IMR-90 (cell line): Measurements from ENCODE around the gene RNF186. TPM values are rescaled to one million over a fixed set of nuclear protein-coding genes. Genes with fewer than 3 reads are reported as not detected.
A peak's percentile ranks its signal among the peaks of the same experiment; 100 is the strongest.

Experiments used
- ATAC-seq: fragments of 200-7000 bp; cut with Tn5 transposase; 2 replicates; pipeline ENCODE4 v1.9.1; 2020; ENCODE audit warnings: low read depth, mild to moderate bottlenecking, moderate library complexity
- BruUV-seq: library from RNA; stranded (reverse); fragments of 400-500 nt; replicated peaks from 2 replicates; lab custom pipeline; 2021; lab: Mats Ljungman, UMichigan
- CTCF ChIA-PET: fragments of 300-600 bp; formaldehyde crosslinking; extraction: SDS; loops from one replicate; lab custom pipeline; 2021; ENCODE audit warnings: antibody characterized with exemption; lab: Yijun Ruan, JAX
- POLR2A ChIA-PET: fragments of 300-600 bp; sonication (Branson Sonifier 250); formaldehyde crosslinking; loops from one replicate; lab custom pipeline; 2022; ENCODE audit warnings: antibody characterized with exemption; ENCODE audit not compliant: unreplicated experiment; lab: Charles Lee
- DNase-seq: peaks from one replicate; pipeline ENCODE4 v3.0.0; 2013
- H2AFZ ChIP-seq: replicated peaks from 2 replicates; pipeline ENCODE3; 2013; ENCODE audit warnings: low read length, mild to moderate bottlenecking; ENCODE audit not compliant: poor library complexity
- H2AK5ac ChIP-seq: 2 replicates; pipeline ENCODE4 v1.6.1; 2013; ENCODE audit warnings: low read depth, low read length, inconsistent platforms
- H2AK9ac ChIP-seq: replicated peaks from 2 replicates; pipeline ENCODE3; 2013; ENCODE audit warnings: mild to moderate bottlenecking, low read depth, low read length, moderate library complexity; ENCODE audit not compliant: poor library complexity
- H2BK120ac ChIP-seq: 2 replicates; pipeline ENCODE4 v1.6.1; 2013; ENCODE audit warnings: low read depth, low read length, inconsistent platforms
- H2BK15ac ChIP-seq: 3 replicates; pipeline ENCODE4 v1.6.1; 2013; ENCODE audit warnings: low read depth, low read length, inconsistent platforms
- H2BK20ac ChIP-seq: 2 replicates; pipeline ENCODE4 v1.6.1; 2013; ENCODE audit warnings: low read depth, mild to moderate bottlenecking, inconsistent platforms, low read length, moderate library complexity
- H2BK5ac ChIP-seq: 2 replicates; pipeline ENCODE4 v1.6.1; 2013; ENCODE audit warnings: mild to moderate bottlenecking, low read depth, low read length, inconsistent platforms; ENCODE audit not compliant: poor library complexity, severe bottlenecking
- H3K14ac ChIP-seq: replicated peaks from 2 replicates; pipeline ENCODE4 v1.6.1; 2013; ENCODE audit warnings: low read depth, low read length, inconsistent platforms
- H3K18ac ChIP-seq: 2 replicates; pipeline ENCODE4 v1.6.1; 2013; ENCODE audit warnings: low read depth, low read length, control low read depth
- H3K23ac ChIP-seq: 2 replicates; pipeline ENCODE4 v1.6.1; 2013; ENCODE audit warnings: low read depth, low read length, inconsistent platforms
- H3K27ac ChIP-seq: 2 replicates; pipeline ENCODE4 v1.5.1; 2013; ENCODE audit warnings: mild to moderate bottlenecking, control low read depth, low read length; ENCODE audit not compliant: insufficient read depth
- H3K27me3 ChIP-seq: 2 replicates; pipeline ENCODE4 v1.6.1; 2013; ENCODE audit warnings: low read length; ENCODE audit not compliant: control insufficient read depth, insufficient read depth
- H3K36me3 ChIP-seq: 2 replicates; pipeline ENCODE4 v1.6.1; 2013; ENCODE audit warnings: low read length, mixed read lengths; ENCODE audit not compliant: control insufficient read depth, insufficient read depth
- H3K4ac ChIP-seq: 2 replicates; pipeline ENCODE4 v1.6.1; 2013; ENCODE audit warnings: low read depth, low read length, inconsistent platforms
- H3K4me1 ChIP-seq: 2 replicates; pipeline ENCODE4 v1.6.1; 2013; ENCODE audit warnings: low read length, mixed read lengths; ENCODE audit not compliant: control insufficient read depth, insufficient read depth
- H3K4me2 ChIP-seq: 2 replicates; pipeline ENCODE4 v1.6.1; 2013; ENCODE audit warnings: low read depth, mild to moderate bottlenecking, control low read depth, low read length, moderate library complexity
- H3K4me3 ChIP-seq: 2 replicates; pipeline ENCODE4 v1.5.1; 2013; ENCODE audit warnings: low read depth, mild to moderate bottlenecking, control low read depth, low read length, moderate library complexity; ENCODE audit not compliant: insufficient read depth
- H3K56ac ChIP-seq: 2 replicates; pipeline ENCODE4 v1.6.1; 2013; ENCODE audit warnings: low read length, inconsistent platforms; ENCODE audit not compliant: insufficient read depth; ENCODE audit errors: extremely low read depth
- H3K79me1 ChIP-seq, 2 experiments: 2 replicates each; pipeline ENCODE4 v1.6.1; 2013; ENCODE audit warnings: low read length in 2 of 2, inconsistent platforms in 1 of 2, low read depth in 1 of 2
- H3K9ac ChIP-seq: 2 replicates; pipeline ENCODE4 v1.6.1; 2013; ENCODE audit warnings: low read depth, low read length, control low read depth
- H3K9me1 ChIP-seq: 2 replicates; pipeline ENCODE4 v1.6.1; 2013; ENCODE audit warnings: low read length, inconsistent platforms; ENCODE audit not compliant: insufficient read depth
- H3K9me3 ChIP-seq: 2 replicates; pipeline ENCODE4 v1.6.1; 2013; ENCODE audit warnings: low read length; ENCODE audit not compliant: control insufficient read depth, insufficient read depth
- H4K20me1 ChIP-seq: 2 replicates; pipeline ENCODE4 v1.6.1; 2013; ENCODE audit warnings: low read length, inconsistent platforms; ENCODE audit not compliant: insufficient read depth
- H4K5ac ChIP-seq: 2 replicates; pipeline ENCODE4 v1.6.1; 2013; ENCODE audit warnings: mild to moderate bottlenecking, low read depth, low read length, control low read depth
- H4K8ac ChIP-seq, 2 experiments: 2 replicates each; pipeline ENCODE4 v1.6.1; 2013; ENCODE audit warnings: low read depth in 2 of 2, low read length in 2 of 2, control low read depth in 1 of 2, inconsistent platforms in 1 of 2
- H4K91ac ChIP-seq: 2 replicates; pipeline ENCODE4 v1.6.1; 2013; ENCODE audit warnings: low read depth, low read length, inconsistent platforms; ENCODE audit not compliant: insufficient read depth
- BHLHE40 ChIP-seq: fragments of 150-350 bp; IDR thresholded peaks from 2 replicates; pipeline ENCODE4 v1.6.1; 2016; ENCODE audit warnings: mild to moderate bottlenecking, low read depth, low read length
- CHD1 ChIP-seq: IDR thresholded peaks from 2 replicates; pipeline ENCODE4 v1.6.1; 2012; ENCODE audit warnings: low read depth, low read length, improper control_type of control experiment
- FOS ChIP-seq: fragments of 150-350 bp; IDR thresholded peaks from 2 replicates; pipeline ENCODE4 v1.6.1; 2016; ENCODE audit warnings: low read depth, low read length
- MAFK ChIP-seq: IDR thresholded peaks from 2 replicates; pipeline ENCODE4 v1.6.1; 2012; ENCODE audit warnings: low read depth, low read length, improper control_type of control experiment
- RCOR1 ChIP-seq: IDR thresholded peaks from 2 replicates; pipeline ENCODE4 v1.6.1; 2012; ENCODE audit warnings: mild to moderate bottlenecking, low read length, improper control_type of control experiment; ENCODE audit not compliant: insufficient replicate concordance
- RFX5 ChIP-seq: IDR thresholded peaks from 2 replicates; pipeline ENCODE4 v1.8.0; 2012; ENCODE audit warnings: low read depth, mild to moderate bottlenecking, low read length, moderate library complexity
- WGBS, 2 experiments: methylation state at CpG; one replicate each; pipeline versions ENCODE4 v1.1.5 to v1.1.7; 2013; ENCODE audit warnings: missing lambda C conversion rate in 2 of 2; ENCODE audit not compliant: insufficient read length in 1 of 2; ENCODE audit errors: extremely low coverage in 2 of 2; 5-methylcytosine and 5-hydroxymethylcytosine counted together
- dilution Hi-C: fragments of 300-500 bp; cut with HindIII; formaldehyde crosslinking; loops from one replicate; pipeline ENCODE4 v1.14.3; 2018; ENCODE audit warnings: low sequenced_read_pairs; ENCODE audit not compliant: unreplicated experiment
- in situ Hi-C: fragments of 300-500 bp; cut with MboI; formaldehyde crosslinking; loops from 3 replicates; pipeline ENCODE4 v1.14.3; 2019; ENCODE audit warnings: low sequenced_read_pairs, inconsistent platforms, mixed read lengths
- intact Hi-C: fragments of 100-400 bp; cut with micrococcal nuclease; formaldehyde crosslinking; loops from 2 replicates; pipeline ENCODE4 v1.10.0; 2022
- polyA plus RNA-seq, 3 experiments: library from polyadenylated mRNA; depleted of rRNA; stranded (reverse); fragments of >200 nt; gene quantifications; 2 replicates each; pipeline ENCODE4 v1.2.3, GENCODE V29; 2012; ENCODE audit warnings: low replicate concordance in 1 of 3
- total RNA-seq: library from RNA; depleted of rRNA; stranded (reverse); fragments of >200 nt; gene quantifications from 2 replicates; pipeline ENCODE4 v1.2.3, GENCODE V29; 2012

Gene RNF186
- total and polyA plus RNA-seq, 2 of the 4 experiments (the other 2 are of a cell fraction) = not detected

GRCh38 chr1:19765623-19766022, 49.5 kb downstream of the RNF186 start:
- BruUV-seq = no TSS peak
- Histone ChIP-seq H4K20me1 (no peaks in the 10 kb centered on the region), H2BK20ac (peak overlapping the region; percentile 96), H2AFZ (peak overlapping the region; percentile 69), H3K27me3 (no peaks in the 10 kb centered on the region), H2BK15ac (peak overlapping the region; percentile 73), H3K18ac (peak overlapping the region; percentile 81), H2AK9ac (no peak overlapping the region), H2BK5ac (peak overlapping the region; percentile 78), H3K4me1 (peaks cover 12% of the 10 kb centered on the region), H2BK120ac (peak overlapping the region; percentile 96), H3K4me2 (peak overlapping the region; percentile 51), H3K9me3 (no peaks in the 10 kb centered on the region), H2AK5ac (peak overlapping the region; percentile 99), H3K14ac (peak overlapping the region; percentile 91), H3K9ac (no peak overlapping the region), H4K91ac (peak overlapping the region; percentile 85), H3K27ac (peak overlapping the region; percentile 84), H3K79me1 (peaks cover 0 to 11% of the 10 kb centered on the region in 2 experiments; a peak in 2 of 4 replicates), H4K5ac (peak overlapping the region; percentile 65), H3K36me3 (peaks cover 4% of the 10 kb centered on the region; the same call in 1 of the 2 replicates), H3K23ac (peak overlapping the region; percentile 78; the same call in 1 of the 2 replicates), H3K4me3 (no peak overlapping the region), H3K56ac (peak overlapping the region; percentile 77), H3K4ac (peak overlapping the region; percentile 94), H4K8ac (peak overlapping the region; percentile 63 to 90), H3K9me1 (peaks cover 21% of the 10 kb centered on the region)
- TF ChIP-seq RCOR1 (peak; percentile 57), RFX5 (no peak), MAFK (peak; percentile 72), BHLHE40 (peak; percentile 71; the same call in 1 of the 2 replicates), CHD1 (no peak), FOS (peak; percentile 61)
- ChIA-PET POLR2A (no interaction called here), CTCF (no interaction called here)
- intact Hi-C loops = loop anchor here (1.0 to 2.0 kb wide), 2 partner anchors 51 to 117 kb away; partner anchors contain the start of gene OTUD3
- dilution Hi-C loops = no loop called here
- 8% methylated on average over 3 of the region's 10 CpGs; no CpG with 5 or more reads in 1 of the 2 experiments for WGBS, 2 experiments
- ATAC-seq = peak; percentile 89
- peak; percentile 92 for DNase-seq
- in situ Hi-C loops = no loop called here
